DMS79 (cell line): Measurements from ENCODE around the gene CT45A2.
"Not testable (repeated sequence)": the region's sequence is repeated elsewhere in the genome, so short reads cannot be mapped to it uniquely, and the experiment has no call there.

Source experiments
- DNase-seq: peaks from one replicate; lab custom pipeline; 2025; lab: John Stamatoyannopoulos, UW

Gene CT45A2, protein sequence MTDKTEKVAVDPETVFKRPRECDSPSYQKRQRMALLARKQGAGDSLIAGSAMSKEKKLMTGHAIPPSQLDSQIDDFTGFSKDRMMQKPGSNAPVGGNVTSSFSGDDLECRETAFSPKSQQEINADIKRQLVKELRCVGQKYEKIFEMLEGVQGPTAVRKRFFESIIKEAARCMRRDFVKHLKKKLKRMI

GRCh38 chrX:135819912-135820311 lies at the start of gene CT45A2:
CT45A2 (minus strand) TSS chrX:135820012; CDS start chrX:135816265, 3,747 bp downstream.
- DNase-seq: not testable (repeated sequence)

GRCh38 chrX:135854438-135854837 lies 34.6 kb upstream of the CT45A2 start, which contains the start of gene CT45A8:
CT45A8 (minus strand) TSS chrX:135854538; CDS start chrX:135850783, 3,755 bp downstream.
- not testable (repeated sequence) for DNase-seq

GRCh38 chrX:135837180-135837579 lies 17.4 kb upstream of the CT45A2 start, which contains the start of gene CT45A7:
CT45A7 (minus strand) TSS chrX:135837280; CDS start chrX:135833533, 3,747 bp downstream.
- DNase-seq: not testable (repeated sequence)

GRCh38 chrX:135802687-135803086 lies 17.1 kb downstream of the CT45A2 start, which contains the start of gene CT45A6:
CT45A6 (minus strand) TSS chrX:135802787; CDS start chrX:135798993, 3,794 bp downstream.
- not testable (repeated sequence) for DNase-seq

- not testable (repeated sequence) for DNase-seq
Observed at GRCh38 chrX:135785403-135785802, 34.4 kb downstream of the CT45A2 start, which contains the start of gene CT45A5. CT45A5 (minus strand) TSS chrX:135785503; CDS start chrX:135781729, 3,774 bp downstream.

DNA sequence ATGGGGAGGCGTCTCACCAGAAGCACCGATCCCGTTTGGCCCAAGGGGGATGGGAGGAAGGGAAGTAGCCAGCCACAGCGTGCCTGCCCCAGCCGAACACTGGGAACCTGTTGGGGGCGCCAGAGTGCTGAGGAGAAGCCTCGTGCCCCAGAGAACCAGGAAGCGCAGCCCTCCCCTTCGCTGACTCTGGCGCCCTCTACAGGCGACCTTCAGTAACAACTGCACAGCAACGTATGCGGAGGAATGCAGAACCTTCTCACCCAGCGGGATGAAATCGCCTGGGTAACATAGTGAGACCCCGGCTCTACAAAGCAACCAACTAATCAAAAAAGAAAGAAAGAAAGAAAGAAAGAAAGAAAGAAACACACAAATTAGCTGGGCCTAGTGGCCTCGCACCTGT lies 51.7 kb downstream of the CT45A2 start, which contains the start of gene CT45A3:
CT45A3 (minus strand) TSS at position 101 of the 400 bp plus-strand sequence. CDS start 3,747 bp downstream, outside the sequence.
- not testable (repeated sequence) for DNase-seq
